Bronchial epithelial cell (primary cell): ENCODE data around the gene EEF1E1. TPM values are rescaled to one million over a fixed set of nuclear protein-coding genes. Genes with fewer than 3 reads are reported as not detected.

ENCODE experiments used
- DNase-seq: peaks from one replicate; pipeline ENCODE4 v3.0.0-alpha.2; 2010; ENCODE audit warnings: low read depth
- FAIRE-seq: peaks from 2 replicates; lab custom pipeline; 2011; peaks lifted over from hg19 to GRCh38; lab: Jason Lieb, UNC
- H3K27me3 ChIP-seq: 2 replicates; pipeline ENCODE4 v1.5.1; 2011; ENCODE audit warnings: low read length; ENCODE audit not compliant: control insufficient read depth, insufficient read depth
- H3K36me3 ChIP-seq: 2 replicates; pipeline ENCODE4 v1.5.1; 2011; ENCODE audit warnings: low read length; ENCODE audit not compliant: control insufficient read depth, insufficient read depth
- H3K4me3 ChIP-seq: 2 replicates; pipeline ENCODE4 v1.5.1; 2011; ENCODE audit warnings: mild to moderate bottlenecking, low read depth, low read length, control low read depth
- CTCF ChIP-seq: IDR thresholded peaks from 2 replicates; pipeline ENCODE4 v1.5.1; 2011; ENCODE audit warnings: mild to moderate bottlenecking, moderate library complexity, low read length, control low read depth, inconsistent platforms; ENCODE audit not compliant: insufficient read depth, severe bottlenecking
- total RNA-seq: library from RNA; depleted of rRNA; stranded (reverse); fragments of >200 nt; gene quantifications from 2 replicates; pipeline ENCODE4 v1.2.1, GENCODE V29; 2014

The EEF1E1 gene
- total RNA-seq = 54.0 and 120 TPM in 2 replicates

- peak within 1 kb of the TSS; percentile 78 for H3K4me3 ChIP-seq
- TF ChIP-seq CTCF = no peak
- FAIRE-seq (no peak), DNase-seq (peak; percentile 90)
- no peaks in the 10 kb centered on the region for H3K36me3 ChIP-seq
- no peaks in the 10 kb centered on the region for H3K27me3 ChIP-seq
Measured at GRCh38 chr6:8102122-8102958, at the start of gene EEF1E1. EEF1E1 (minus strand) TSS chr6:8102548; CDS start chr6:8102521, 27 bp downstream.

GRCh38 chr6:8149350-8149749 lies 47.0 kb upstream of the EEF1E1 start:
- no peak for TF ChIP-seq CTCF
- H3K4me3 ChIP-seq = no peak overlapping the region
- H3K27me3 ChIP-seq = peaks cover 1% of the 10 kb centered on the region
- no peaks in the 10 kb centered on the region for H3K36me3 ChIP-seq
- FAIRE-seq = no peak
- DNase-seq = peak; percentile 28

GRCh38 chr6:8143945-8144344 lies 41.6 kb upstream of the EEF1E1 start:
- Histone ChIP-seq H3K27me3 (no peaks in the 10 kb centered on the region), H3K4me3 (no peak overlapping the region), H3K36me3 (no peaks in the 10 kb centered on the region)
- DNase-seq = no peak
- no peak for FAIRE-seq
- no peak for TF ChIP-seq CTCF

- Histone ChIP-seq H3K36me3 (no peaks in the 10 kb centered on the region), H3K4me3 (no peak overlapping the region), H3K27me3 (no peaks in the 10 kb centered on the region)
- TF ChIP-seq CTCF = no peak
- DNase-seq (no peak), FAIRE-seq (no peak)
Measured at GRCh38 chr6:8139451-8139850, 37.1 kb upstream of the EEF1E1 start.

GRCh38 chr6:8137529-8137939 lies 35.2 kb upstream of the EEF1E1 start:
- FAIRE-seq (no peak), DNase-seq (no peak)
- Histone ChIP-seq H3K27me3 (no peaks in the 10 kb centered on the region), H3K4me3 (no peak overlapping the region), H3K36me3 (no peaks in the 10 kb centered on the region)
- TF ChIP-seq CTCF = no peak

GRCh38 chr6:8135276-8135675 lies 32.9 kb upstream of the EEF1E1 start:
- Histone ChIP-seq H3K4me3 (no peak overlapping the region), H3K36me3 (no peaks in the 10 kb centered on the region), H3K27me3 (no peaks in the 10 kb centered on the region)
- TF ChIP-seq CTCF = no peak
- FAIRE-seq = no peak
- DNase-seq = no peak
